NB4 (cell line): ENCODE data around the gene CEMIP.
"Not testable (repeated sequence)": the region's sequence is repeated elsewhere in the genome, so short reads cannot be mapped to it uniquely, and the experiment has no call there.

Source experiments
- DNase-seq: peaks from one replicate; pipeline ENCODE4 v3.0.0; 2010; ENCODE audit warnings: low read depth
- H3K4me3 ChIP-seq: one replicate; pipeline ENCODE4 v1.5.1; 2011; ENCODE audit warnings: mild to moderate bottlenecking, low read depth, low read length, moderate library complexity
- CTCF ChIP-seq: IDR thresholded peaks from one replicate; pipeline ENCODE4 v1.5.1; 2012; ENCODE audit warnings: low read depth, low read length
- MAX ChIP-seq: IDR thresholded peaks from 2 replicates; pipeline ENCODE4 v1.6.1; 2011; ENCODE audit warnings: low read depth, low read length
- MYC ChIP-seq: IDR thresholded peaks from 2 replicates; pipeline ENCODE4 v1.6.1; 2011; ENCODE audit warnings: low read depth, low read length
- POLR2A ChIP-seq: IDR thresholded peaks from 2 replicates; pipeline ENCODE4 v1.6.1; 2011; ENCODE audit warnings: mild to moderate bottlenecking; ENCODE audit not compliant: insufficient read length; ENCODE audit errors: extremely low read depth

CEMIP gene

GRCh38 chr15:80953953-80954778 lies 175.0 kb downstream of the CEMIP start:
- H3K4me3 ChIP-seq: no peak overlapping the region
- DNase-seq: no peak
- TF ChIP-seq POLR2A: no peak
- TF ChIP-seq CTCF: no peak

GRCh38 chr15:80955571-80956452 lies 176.6 kb downstream of the CEMIP start:
- DNase-seq: peak; percentile 92
- not testable (repeated sequence) for H3K4me3 ChIP-seq
- TF ChIP-seq MAX: 0 out of 2 replicates have a peak, but pooled peaks have one; percentile 10

GRCh38 chr15:80957556-80957955 lies 178.4 kb downstream of the CEMIP start:
- TF ChIP-seq CTCF: no peak
- TF ChIP-seq MYC: no peak
- no peak for TF ChIP-seq POLR2A
- TF ChIP-seq MAX: no peak
- H3K4me3 ChIP-seq: no peak overlapping the region
- no peak for DNase-seq

GRCh38 chr15:80957976-80958375 lies 178.8 kb downstream of the CEMIP start:
- H3K4me3 ChIP-seq: no peak overlapping the region
- TF ChIP-seq MAX: no peak
- no peak for TF ChIP-seq POLR2A
- TF ChIP-seq MYC: no peak
- TF ChIP-seq CTCF: no peak
- no peak for DNase-seq

GRCh38 chr15:80958818-80959495 lies 179.8 kb downstream of the CEMIP start:
- no peak for TF ChIP-seq MAX
- TF ChIP-seq MYC: no peak
- no peak for TF ChIP-seq CTCF
- TF ChIP-seq POLR2A: no peak
- no peak for DNase-seq
- no peak overlapping the region for H3K4me3 ChIP-seq

- not testable (repeated sequence) for DNase-seq, H3K4me3 ChIP-seq
These were observed 186.3 kb downstream of the CEMIP start for GRCh38 chr15:80965454-80965853.
